Measurements from ENCODE around the gene SLC25A30.
"Not testable (repeated sequence)": the region's sequence is repeated elsewhere in the genome, so short reads cannot be mapped to it uniquely, and the experiment has no call there.

The SLC25A30 gene

DNA sequence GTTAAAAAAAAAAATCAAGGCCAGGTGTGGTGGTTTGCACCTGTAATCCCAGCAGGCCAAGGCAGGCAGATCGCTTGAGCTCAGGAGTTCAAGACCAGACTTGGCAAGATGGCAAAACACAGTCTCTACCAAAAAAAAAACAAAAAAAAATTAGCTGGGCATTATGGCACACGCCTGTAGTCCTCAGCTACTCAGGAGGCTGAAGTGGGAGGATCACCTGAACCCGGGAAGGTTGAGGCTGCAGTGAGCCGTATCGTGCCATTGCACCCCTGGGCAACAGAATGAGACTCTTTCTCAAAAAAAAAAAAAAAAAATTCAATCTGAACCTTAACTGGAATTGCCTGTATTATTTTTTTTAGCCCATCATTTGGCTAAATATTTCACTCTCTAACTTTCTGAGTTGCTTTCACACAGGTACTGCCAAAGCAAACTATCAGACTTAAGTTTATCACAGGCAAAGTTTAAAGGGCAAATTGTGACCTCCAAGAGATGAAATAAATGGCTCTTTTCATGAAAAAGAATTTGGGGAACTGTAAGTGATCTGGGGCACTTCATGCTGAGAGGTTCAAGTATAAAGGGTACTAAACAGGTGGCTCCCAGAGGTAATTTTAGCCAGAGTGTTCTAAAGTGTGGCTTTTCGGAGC is 14.7 kb upstream of the SLC25A30 start:
- no peak for DNase-seq (ENCODE audit: low read depth)

- DNase-seq (ENCODE audit: low read depth): not testable (repeated sequence)
These were observed 8.1 kb upstream of the SLC25A30 start for GRCh38 chr13:45426056-45426841.

DNA sequence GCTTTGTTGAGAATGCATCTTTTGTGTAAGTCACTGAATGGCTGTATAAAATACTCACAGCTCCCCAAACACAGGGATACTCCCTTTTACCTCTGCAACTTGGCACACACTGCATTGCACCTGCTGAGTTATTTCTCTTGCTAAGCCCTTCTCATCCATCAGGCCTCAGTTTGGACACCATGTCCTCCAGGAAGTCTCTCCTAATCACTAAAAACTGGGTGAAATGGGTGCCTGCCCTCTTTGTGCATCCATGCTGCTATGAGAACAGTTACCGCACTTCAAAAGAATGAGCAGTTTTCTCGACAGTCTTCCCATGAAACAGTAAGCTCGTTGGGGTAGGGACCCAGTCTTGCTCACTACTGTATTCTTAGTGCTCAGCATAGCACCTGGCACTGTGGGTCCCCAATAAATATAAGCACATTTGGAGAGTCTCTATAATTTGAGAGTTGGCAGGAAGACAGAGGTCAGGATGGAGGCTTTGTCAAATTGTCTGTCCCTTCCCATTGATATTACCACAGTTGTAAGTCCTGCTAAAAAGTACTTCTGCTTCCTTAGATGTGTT is 4.6 kb upstream of the SLC25A30 start:
- no peak for DNase-seq (ENCODE audit: low read depth)

- no peak for DNase-seq (ENCODE audit: low read depth)
These were observed 1.8 kb upstream of the SLC25A30 start for GRCh38 chr13:45419945-45420344.

- not testable (repeated sequence) for DNase-seq (ENCODE audit: low read depth)
These were observed 1.2 kb upstream of the SLC25A30 start for GRCh38 chr13:45419389-45419788.

DNA sequence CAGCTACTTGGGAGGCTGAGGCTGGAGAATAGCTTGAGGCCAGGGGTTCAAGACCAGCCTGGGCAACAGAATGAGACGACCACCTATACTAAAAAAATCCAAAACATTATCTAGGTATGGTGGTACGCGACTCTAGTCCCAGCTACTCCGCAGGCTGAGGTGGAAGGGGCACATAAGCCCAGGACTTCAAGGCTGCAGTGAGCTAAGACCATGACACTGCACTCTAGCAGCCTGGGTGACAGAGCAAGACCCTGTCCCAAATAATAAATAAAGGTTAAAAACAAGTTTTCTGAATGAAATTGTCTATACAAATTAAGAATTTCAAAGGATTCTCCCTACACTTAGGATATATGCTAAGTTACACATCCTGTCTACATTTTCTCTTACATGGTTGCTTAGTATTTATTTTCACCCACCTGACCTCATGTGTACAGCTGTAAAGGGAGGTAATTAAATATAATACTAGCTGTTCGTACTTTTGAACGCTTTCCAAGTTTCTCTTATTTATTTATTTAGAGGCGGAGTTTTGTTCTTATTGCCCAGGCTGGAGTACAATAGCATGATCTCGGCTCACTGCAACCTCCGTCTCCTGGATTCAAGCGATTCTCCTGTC is 1.6 kb downstream of the SLC25A30 start:
- DNase-seq (ENCODE audit: low read depth): no peak

DNA sequence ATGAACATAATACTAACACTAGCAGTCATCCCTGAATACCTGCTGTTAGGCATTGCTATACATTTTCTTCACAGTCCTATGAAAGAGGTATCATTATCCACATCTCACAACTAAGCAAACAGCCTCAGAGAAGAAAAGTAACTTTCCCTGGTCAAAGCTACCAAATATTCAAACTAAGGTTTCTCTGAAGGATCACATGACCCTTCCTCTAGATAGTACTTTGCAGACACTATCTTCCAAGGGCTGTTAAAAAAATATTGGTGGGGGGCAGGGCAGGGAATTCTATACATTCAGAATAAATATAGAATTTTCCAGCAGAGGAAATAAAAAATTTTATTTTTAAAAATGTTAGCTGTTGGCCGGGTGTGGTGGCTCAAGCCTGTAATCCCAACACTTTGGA is 3.1 kb downstream of the SLC25A30 start:
- DNase-seq (ENCODE audit: low read depth): no peak

DNA sequence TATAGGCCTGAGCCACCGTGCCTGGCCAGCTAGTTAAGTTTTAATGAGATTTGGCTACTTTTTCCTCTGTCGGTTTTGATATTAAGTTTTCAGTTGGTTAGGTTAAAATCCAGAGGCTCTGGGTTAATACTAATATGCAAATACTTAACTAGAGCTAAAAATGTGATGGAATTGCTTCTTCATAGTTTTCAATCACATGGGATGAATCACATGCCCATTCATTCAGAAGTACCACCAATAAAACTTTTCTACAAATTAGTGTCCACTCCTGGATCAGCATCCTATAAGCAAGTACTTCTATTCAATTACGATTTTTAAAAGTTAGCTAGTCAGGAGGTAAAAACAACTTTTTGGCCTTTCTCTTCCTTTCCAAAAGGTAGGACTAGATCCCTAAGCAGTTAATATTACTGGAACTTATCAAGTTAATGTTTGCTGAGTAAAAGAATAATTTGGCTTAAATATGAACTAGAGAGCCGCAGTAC is 4.3 kb downstream of the SLC25A30 start:
- DNase-seq (ENCODE audit: low read depth): no peak

GRCh38 chr13:45412274-45413049 is 5.7 kb downstream of the SLC25A30 start:
- DNase-seq (ENCODE audit: low read depth): no peak

GRCh38 chr13:45411631-45412030 is 6.5 kb downstream of the SLC25A30 start:
- no peak for DNase-seq (ENCODE audit: low read depth)

DNA sequence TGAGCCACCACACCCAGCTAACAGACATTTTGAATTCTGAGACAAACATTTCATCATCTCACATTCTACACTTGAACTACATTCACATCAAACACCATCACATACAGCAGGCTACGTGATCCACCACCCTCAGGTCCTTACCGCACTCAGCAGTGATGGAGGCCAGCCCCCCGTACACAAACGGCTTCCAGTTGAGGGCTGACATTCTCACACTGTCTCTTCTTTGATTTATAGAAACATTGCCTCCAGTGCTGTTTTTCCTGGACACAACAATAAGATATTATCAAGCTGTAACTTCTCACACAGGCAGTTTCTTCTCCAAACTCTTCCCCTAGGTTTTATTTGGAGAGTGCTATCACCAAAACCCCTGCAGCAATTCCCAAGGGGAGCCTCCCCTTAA is 7.0 kb downstream of the SLC25A30 start:
- no peak for DNase-seq (ENCODE audit: low read depth)

- no peak for DNase-seq (ENCODE audit: low read depth)
These were observed 7.7 kb downstream of the SLC25A30 start for GRCh38 chr13:45410466-45410865.

DNA sequence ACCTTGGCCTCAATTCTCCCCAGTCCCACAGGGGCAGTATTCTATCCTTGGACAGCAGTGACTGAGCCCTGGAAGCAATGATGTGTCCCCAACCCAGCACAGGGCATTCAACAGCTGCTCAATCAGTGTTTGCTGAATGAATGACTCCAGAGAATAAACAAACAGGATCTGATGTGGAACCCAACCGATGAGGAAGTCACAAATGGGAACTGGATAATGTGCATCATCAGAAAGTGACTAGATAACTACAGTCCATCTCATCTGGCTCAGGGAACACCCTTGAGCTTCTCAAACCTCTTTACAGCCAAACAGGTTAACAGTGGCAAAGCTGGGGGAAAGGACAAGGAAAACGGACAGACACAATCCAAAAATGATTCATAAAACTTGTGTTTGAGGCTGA is 8.2 kb downstream of the SLC25A30 start:
- no peak for DNase-seq (ENCODE audit: low read depth)

GRCh38 chr13:45406421-45406820 is 11.8 kb downstream of the SLC25A30 start:
- DNase-seq (ENCODE audit: low read depth): no peak

- no peak for DNase-seq (ENCODE audit: low read depth)
These were observed 15.1 kb downstream of the SLC25A30 start for GRCh38 chr13:45403081-45403480.

DNA sequence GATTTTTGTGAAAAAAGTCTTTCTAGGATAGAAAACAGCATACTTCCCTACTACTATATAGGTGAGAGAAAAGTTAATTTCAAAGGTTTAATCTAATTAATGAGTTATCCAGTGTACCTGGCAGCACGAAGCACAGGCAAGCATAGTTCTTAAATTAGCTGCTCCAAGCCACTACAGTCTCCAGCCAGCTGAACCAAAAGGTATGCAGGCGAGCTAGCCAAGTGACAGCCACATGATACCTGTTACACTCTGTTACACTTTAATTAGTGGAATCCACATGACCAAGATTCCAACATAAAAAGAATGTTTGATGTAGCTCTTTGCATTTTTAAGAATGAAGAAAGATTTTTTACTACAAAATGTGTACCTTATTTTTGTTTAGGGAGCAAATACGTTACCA is 15.5 kb downstream of the SLC25A30 start:
- DNase-seq (ENCODE audit: low read depth): no peak

- no peak for DNase-seq (ENCODE audit: low read depth)
These were observed 16.9 kb downstream of the SLC25A30 start for GRCh38 chr13:45401314-45401713.

GRCh38 chr13:45398877-45399276 is 19.3 kb downstream of the SLC25A30 start:
- no peak for DNase-seq (ENCODE audit: low read depth)

- DNase-seq (ENCODE audit: low read depth): no peak
These were observed 21.6 kb downstream of the SLC25A30 start for GRCh38 chr13:45396533-45397095.

GRCh38 chr13:45393941-45394570 is 24.1 kb downstream of the SLC25A30 start:
- DNase-seq (ENCODE audit: low read depth): no peak

- no peak for DNase-seq (ENCODE audit: low read depth)
These were observed 25.4 kb downstream of the SLC25A30 start for GRCh38 chr13:45392811-45393210.

Measured in HS-5 (cell line).